Measurements from ENCODE around the gene JADE2.

DNA sequence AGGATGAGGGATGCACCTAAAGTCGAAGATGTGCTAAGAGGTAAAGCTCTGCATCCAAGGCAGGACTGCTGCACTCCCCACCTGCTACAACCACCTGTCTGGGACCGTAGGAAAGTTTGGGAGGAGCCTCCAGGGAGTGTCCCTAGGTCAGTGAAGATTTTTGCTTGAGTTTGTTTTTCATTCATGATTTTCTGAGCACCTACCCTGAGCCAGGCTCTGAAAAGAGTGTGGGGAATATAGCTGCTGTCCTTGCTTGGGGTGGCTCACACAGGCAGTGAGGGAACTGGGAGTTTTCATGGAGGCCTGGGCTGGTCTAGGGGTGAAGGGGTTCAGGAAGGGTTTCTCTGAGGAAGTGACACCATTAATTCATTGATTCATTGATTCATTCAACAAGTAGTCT, 58.3 kb downstream of the JADE2 start:
- TF ChIP-seq, protein P1, sequence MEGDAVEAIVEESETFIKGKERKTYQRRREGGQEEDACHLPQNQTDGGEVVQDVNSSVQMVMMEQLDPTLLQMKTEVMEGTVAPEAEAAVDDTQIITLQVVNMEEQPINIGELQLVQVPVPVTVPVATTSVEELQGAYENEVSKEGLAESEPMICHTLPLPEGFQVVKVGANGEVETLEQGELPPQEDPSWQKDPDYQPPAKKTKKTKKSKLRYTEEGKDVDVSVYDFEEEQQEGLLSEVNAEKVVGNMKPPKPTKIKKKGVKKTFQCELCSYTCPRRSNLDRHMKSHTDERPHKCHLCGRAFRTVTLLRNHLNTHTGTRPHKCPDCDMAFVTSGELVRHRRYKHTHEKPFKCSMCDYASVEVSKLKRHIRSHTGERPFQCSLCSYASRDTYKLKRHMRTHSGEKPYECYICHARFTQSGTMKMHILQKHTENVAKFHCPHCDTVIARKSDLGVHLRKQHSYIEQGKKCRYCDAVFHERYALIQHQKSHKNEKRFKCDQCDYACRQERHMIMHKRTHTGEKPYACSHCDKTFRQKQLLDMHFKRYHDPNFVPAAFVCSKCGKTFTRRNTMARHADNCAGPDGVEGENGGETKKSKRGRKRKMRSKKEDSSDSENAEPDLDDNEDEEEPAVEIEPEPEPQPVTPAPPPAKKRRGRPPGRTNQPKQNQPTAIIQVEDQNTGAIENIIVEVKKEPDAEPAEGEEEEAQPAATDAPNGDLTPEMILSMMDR (IDR thresholded peaks at IDR 0.05): no peak
- no peak for TF ChIP-seq POLR2A (IDR thresholded peaks at IDR 0.05)

All from heart left ventricle (tissue), 13 donors.